Muscle of arm (tissue), 12 donors: ENCODE data around the gene TTLL10. TPM values are rescaled to one million over a fixed set of nuclear protein-coding genes. Genes with fewer than 3 reads are reported as not detected.

Experiments
- DNase-seq: peaks from one replicate; pipeline ENCODE4 v3.0.0-alpha.2; 2013
- polyA plus RNA-seq, 12 donors: library from polyadenylated mRNA; unstranded; fragments of 120-200 nt; gene quantifications; one replicate each; pipeline ENCODE4 v1.2.1, GENCODE V29; 2013; ENCODE audit not compliant: insufficient read length in 12 of 12

TTLL10 gene
- polyA plus RNA-seq, 12 donors: 0.10 to 0.72 (median 0.33) TPM; not detected in 5

GRCh38 chr1:1245817-1246576 lies 72.3 kb downstream of the TTLL10 start:
- no peak for DNase-seq

GRCh38 chr1:1246577-1247340 lies 73.1 kb downstream of the TTLL10 start, which contains the start of gene C1QTNF12:
C1QTNF12 (minus strand) TSS chr1:1246722; CDS start chr1:1246690, 32 bp downstream.
- DNase-seq: no peak

DNA sequence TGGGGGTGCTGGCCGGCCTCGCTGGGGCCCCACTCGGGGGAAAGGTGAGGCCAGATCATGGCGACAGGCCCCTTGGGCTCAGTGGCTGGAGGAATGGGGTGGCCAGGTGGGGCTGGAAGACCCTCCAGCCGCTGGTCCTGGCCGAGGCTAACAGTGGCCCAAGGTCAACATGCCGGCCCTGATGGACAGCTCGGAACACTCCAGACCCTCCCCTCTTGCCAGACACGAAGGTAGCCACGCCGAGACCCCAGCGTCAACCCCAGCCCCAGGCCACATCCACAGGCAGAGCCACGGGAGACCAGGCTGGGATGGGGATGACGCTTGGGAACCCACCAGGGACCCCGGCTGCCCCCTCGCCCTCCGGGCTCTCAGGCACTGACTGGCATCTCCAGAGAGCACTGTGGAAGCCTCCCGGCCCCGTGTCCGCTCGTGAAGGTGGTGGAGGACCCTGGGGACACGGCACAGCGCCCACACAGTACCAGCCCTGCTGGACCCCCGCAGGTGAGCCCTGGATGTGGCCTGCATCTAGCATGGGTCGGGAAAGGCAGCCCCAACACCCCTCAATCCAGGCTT lies 73.7 kb downstream of the TTLL10 start:
- DNase-seq: no peak

Other genes starting within 250 kb of the TTLL10 start
- 10 to 100 TPM in 1 of 12 donors, 1 to 10 TPM in 10, not detected in 1; 2.1 to 23.0 (median 4.0) TPM for gene SAMD11, start 250.0 kb upstream of the TTLL10 start, polyA plus RNA-seq
- 10 to 100 TPM in 11 of 12 donors, not detected in 1; 30.3 to 46.8 (median 38.0) TPM for gene NOC2L, start 214.6 kb upstream of the TTLL10 start, polyA plus RNA-seq
- gene KLHL17, start 213.3 kb upstream of the TTLL10 start, polyA plus RNA-seq: 10 to 100 TPM in 1 of 12 donors, 1 to 10 TPM in 9, not detected in 2; 2.6 to 11.4 (median 4.8) TPM
- 1 to 10 TPM in 3 of 12 donors, not detected in 9; 1.2 to 6.2 (median 1.4) TPM for gene PLEKHN1, start 207.4 kb upstream of the TTLL10 start, polyA plus RNA-seq
- 1 to 10 TPM in 9 of 12 donors, under 1 TPM in 1, not detected in 2; 0.73 to 5.3 (median 1.7) TPM for gene PERM1, start 191.8 kb upstream of the TTLL10 start, polyA plus RNA-seq
- gene HES4, start 173.8 kb upstream of the TTLL10 start, polyA plus RNA-seq: 10 to 100 TPM in 7 of 12 donors, 1 to 10 TPM in 4, not detected in 1; 6.4 to 34.3 (median 10.3) TPM
- gene ISG15, start 160.4 kb upstream of the TTLL10 start, polyA plus RNA-seq: 10 to 100 TPM in 1 of 12 donors, 1 to 10 TPM in 10, not detected in 1; 5.0 to 28.8 (median 6.8) TPM
- 10 to 100 TPM in 11 of 12 donors, not detected in 1; 26.2 to 84.3 (median 35.7) TPM for gene AGRN, start 153.8 kb upstream of the TTLL10 start, polyA plus RNA-seq
- gene RNF223, start 99.6 kb upstream of the TTLL10 start, polyA plus RNA-seq: under 1 TPM in 5 of 12 donors, not detected in 7; 0.09 to 0.43 (median 0.13) TPM
- 10 to 100 TPM in 1 of 12 donors, 1 to 10 TPM in 10, not detected in 1; 3.5 to 11.4 (median 5.6) TPM for gene C1orf159, start 57.8 kb upstream of the TTLL10 start, polyA plus RNA-seq
- gene TNFRSF18, start 32.7 kb downstream of the TTLL10 start, polyA plus RNA-seq: 1 to 10 TPM in 9 of 12 donors, under 1 TPM in 1, not detected in 2; 0.87 to 4.2 (median 2.6) TPM
- gene TNFRSF4, start 40.3 kb downstream of the TTLL10 start, polyA plus RNA-seq: 1 to 10 TPM in 10 of 12 donors, not detected in 2; 1.1 to 2.5 (median 1.7) TPM
- 100 to 1,000 TPM in 2 of 12 donors, 10 to 100 TPM in 9, not detected in 1; 71.1 to 160 (median 81.8) TPM for gene SDF4, start 58.1 kb downstream of the TTLL10 start, polyA plus RNA-seq
- 100 to 1,000 TPM in 1 of 12 donors, 10 to 100 TPM in 11; 12.3 to 155 (median 16.1) TPM for gene B3GALT6, start 58.4 kb downstream of the TTLL10 start, polyA plus RNA-seq
- gene C1QTNF12, start 72.8 kb downstream of the TTLL10 start, polyA plus RNA-seq: 1 to 10 TPM in 10 of 12 donors, not detected in 2; 2.0 to 5.4 (median 2.4) TPM
- gene UBE2J2, start 100.0 kb downstream of the TTLL10 start, polyA plus RNA-seq: 10 to 100 TPM in 11 of 12 donors, not detected in 1; 28.1 to 52.6 (median 37.7) TPM
- gene SCNN1D, start 106.6 kb downstream of the TTLL10 start, polyA plus RNA-seq: 10 to 100 TPM in 1 of 12 donors, 1 to 10 TPM in 10, not detected in 1; 2.4 to 10.0 (median 4.3) TPM
- gene ACAP3, start 134.1 kb downstream of the TTLL10 start, polyA plus RNA-seq: 10 to 100 TPM in 11 of 12 donors, not detected in 1; 27.5 to 88.5 (median 36.2) TPM
- 1 to 10 TPM in 10 of 12 donors, not detected in 2; 3.3 to 8.0 (median 5.2) TPM for gene PUSL1, start 134.7 kb downstream of the TTLL10 start, polyA plus RNA-seq
- gene INTS11, start 150.8 kb downstream of the TTLL10 start, polyA plus RNA-seq: 100 to 1,000 TPM in 2 of 12 donors, 10 to 100 TPM in 9, not detected in 1; 60.1 to 138 (median 75.5) TPM
- 10 to 100 TPM in 11 of 12 donors, not detected in 1; 10.5 to 22.7 (median 13.5) TPM for gene CPTP, start 150.9 kb downstream of the TTLL10 start, polyA plus RNA-seq
- 1 to 10 TPM in 10 of 12 donors, not detected in 2; 1.0 to 4.6 (median 2.1) TPM for gene TAS1R3, start 157.4 kb downstream of the TTLL10 start, polyA plus RNA-seq
- gene DVL1, start 175.5 kb downstream of the TTLL10 start, polyA plus RNA-seq: 10 to 100 TPM in 11 of 12 donors, not detected in 1; 24.2 to 54.3 (median 33.0) TPM
- gene MXRA8, start 184.7 kb downstream of the TTLL10 start, polyA plus RNA-seq: 100 to 1,000 TPM in 2 of 12 donors, 10 to 100 TPM in 9, not detected in 1; 48.9 to 192 (median 66.7) TPM
- gene AURKAIP1, start 201.3 kb downstream of the TTLL10 start, polyA plus RNA-seq: 10 to 100 TPM in 11 of 12 donors, not detected in 1; 42.4 to 71.8 (median 52.7) TPM
- 100 to 1,000 TPM in 11 of 12 donors, not detected in 1; 116 to 262 (median 151) TPM for gene CCNL2, start 225.5 kb downstream of the TTLL10 start, polyA plus RNA-seq
- 100 to 1,000 TPM in 9 of 12 donors, 10 to 100 TPM in 2, not detected in 1; 96.9 to 118 (median 106) TPM for gene MRPL20, start 233.4 kb downstream of the TTLL10 start, polyA plus RNA-seq
- gene ANKRD65, start 247.4 kb downstream of the TTLL10 start, polyA plus RNA-seq: 10 to 100 TPM in 10 of 12 donors, 1 to 10 TPM in 1, not detected in 1; 9.0 to 27.8 (median 13.8) TPM